Lung microvascular endothelial cell (primary cell): ENCODE results near the gene BEX2. TPM values are rescaled to one million over a fixed set of nuclear protein-coding genes. Genes with fewer than 3 reads are reported as not detected.

Source experiments
- DNase-seq, 2 donors: peaks; one replicate each; pipeline versions ENCODE4 v3.0.0 to v3.0.0-alpha.2; 2010; ENCODE audit warnings: low read depth in 2 of 2
- total RNA-seq: library from RNA; depleted of rRNA; stranded (reverse); fragments of >200 nt; gene quantifications from 2 replicates; pipeline ENCODE4 v1.2.1, GENCODE V29; 2014

Gene BEX2
- total RNA-seq, 1 donor from 2014 or later = 0.79 TPM

DNA sequence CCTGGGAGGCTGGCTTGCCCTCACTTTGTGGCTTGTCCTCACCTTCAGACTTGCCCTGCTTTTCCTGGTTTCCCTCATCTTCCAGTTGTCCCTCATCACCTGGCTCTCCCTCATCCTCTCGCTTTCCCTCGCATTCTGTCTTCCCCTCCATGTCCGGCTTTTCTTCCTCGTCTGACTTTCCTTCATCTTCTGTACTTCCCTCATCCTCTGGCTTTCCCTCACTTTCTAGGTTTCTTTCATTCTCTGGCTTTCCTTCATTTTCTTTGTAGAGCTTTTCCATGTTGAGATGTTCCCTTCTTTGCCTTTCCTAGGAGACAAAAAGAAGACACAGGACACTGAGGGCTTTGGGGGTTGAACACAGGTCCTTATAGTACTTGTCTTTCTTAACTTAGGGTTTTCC, 36.5 kb downstream of the BEX2 start:
- no peak for DNase-seq

Other genes with a start within 250 kb of the BEX2 start
- 0.22 TPM in 1 of 2 replicates, not detected in the other for gene BEX1, start 246.8 kb downstream of the BEX2 start, total RNA-seq
- gene NXF3, start 217.8 kb downstream of the BEX2 start, total RNA-seq = not detected in 2 replicates
- gene BEX4, start 95.9 kb downstream of the BEX2 start, total RNA-seq = 18.5 and 25.2 TPM in 2 replicates
- gene TCEAL8, start 55.8 kb downstream of the BEX2 start, total RNA-seq = 56.3 and 60.8 TPM in 2 replicates
- gene TCEAL5, start 34.2 kb downstream of the BEX2 start, total RNA-seq = not detected in 2 replicates
- gene TCEAL7, start 19.2 kb upstream of the BEX2 start, total RNA-seq = 0.22 TPM in 1 of 2 replicates, not detected in the other
- 64.1 and 83.7 TPM in 2 replicates for gene TCEAL9, start 45.5 kb upstream of the BEX2 start, total RNA-seq
- gene BEX3, start 65.5 kb upstream of the BEX2 start, total RNA-seq = 200 and 209 TPM in 2 replicates
- gene RAB40A, start 208.5 kb upstream of the BEX2 start, total RNA-seq = under 0.01 TPM in 1 of 2 replicates, not detected in the other